Uterus (tissue), 4 donors: ENCODE results near the gene LCE1C. TPM values are rescaled to one million over a fixed set of nuclear protein-coding genes. Genes with fewer than 3 reads are reported as not detected.

ENCODE experiments used
- DNase-seq, 2 donors: peaks; one replicate each; pipeline ENCODE4 v3.0.0-alpha.2; 2019 to 2020
- H3K27ac ChIP-seq, 2 donors: fragments of 200-600 bp; sonication (generic); 1 replicate in 1 of 2; 2 replicates in 1 of 2; pipeline ENCODE4 v1.5.1; 2016 to 2018
- H3K27me3 ChIP-seq, 2 donors: fragments of 200-600 bp; sonication (generic); one replicate each; pipeline ENCODE4 v1.5.1; 2018 to 2019; ENCODE audit warnings: control low read depth in 1 of 2
- H3K36me3 ChIP-seq, 2 donors: fragments of 200-600 bp; sonication (generic); one replicate each; pipeline ENCODE4 v1.5.1; 2019; ENCODE audit warnings: control low read depth in 1 of 2
- H3K4me1 ChIP-seq, 2 donors: fragments of 200-600 bp; sonication (generic); one replicate each; pipeline ENCODE4 v1.5.1; 2018 to 2019; ENCODE audit warnings: control low read depth in 1 of 2
- H3K4me3 ChIP-seq, 2 donors: fragments of 200-600 bp; sonication (generic); 1 replicate in 1 of 2; 2 replicates in 1 of 2; pipeline ENCODE4 v1.5.1; 2018 to 2019; ENCODE audit warnings: mild to moderate bottlenecking in 1 of 2
- H3K9me3 ChIP-seq, 2 donors: fragments of 200-600 bp; sonication (generic); one replicate each; pipeline ENCODE4 v1.5.1; 2019; ENCODE audit warnings: control low read depth in 1 of 2
- POLR2A ChIP-seq, 2 donors: fragments of 450-650 bp; IDR thresholded peaks; one replicate each; pipeline ENCODE4 v1.6.1; 2016; ENCODE audit warnings: antibody characterized with exemption in 2 of 2, mild to moderate bottlenecking in 1 of 2, moderate library complexity in 1 of 2
- intact Hi-C: fragments of 100-400 bp; cut with DNase I; formaldehyde crosslinking; loops from one replicate; pipeline ENCODE4 v1.15.1; 2023; ENCODE audit warnings: low total_unique reads
- total RNA-seq, 4 donors: library from RNA; depleted of rRNA in 3 of 4; stranded (reverse); fragments of >200 nt in 3 of 4; gene quantifications; one replicate each; pipeline versions ENCODE4 v1.1.0 to v1.2.4, GENCODE V29; 2014 to 2023
- TF ChIP-seq, protein P1 (sequence below), 4 experiments: fragments of 200-600 bp in 2 of 4; fragments of 450-650 bp in 2 of 4; sonication (generic) in 2 of 4; IDR thresholded peaks; one replicate each; pipeline ENCODE4 v1.5.1; 2016 to 2019; ENCODE audit warnings: antibody characterized with exemption in 4 of 4, mild to moderate bottlenecking in 2 of 4, moderate library complexity in 1 of 4
- donor health status: DM: yes; HTN: yes; CAD: no.

The LCE1C gene
- total RNA-seq, 4 donors from 2014 or later = not detected

DNA sequence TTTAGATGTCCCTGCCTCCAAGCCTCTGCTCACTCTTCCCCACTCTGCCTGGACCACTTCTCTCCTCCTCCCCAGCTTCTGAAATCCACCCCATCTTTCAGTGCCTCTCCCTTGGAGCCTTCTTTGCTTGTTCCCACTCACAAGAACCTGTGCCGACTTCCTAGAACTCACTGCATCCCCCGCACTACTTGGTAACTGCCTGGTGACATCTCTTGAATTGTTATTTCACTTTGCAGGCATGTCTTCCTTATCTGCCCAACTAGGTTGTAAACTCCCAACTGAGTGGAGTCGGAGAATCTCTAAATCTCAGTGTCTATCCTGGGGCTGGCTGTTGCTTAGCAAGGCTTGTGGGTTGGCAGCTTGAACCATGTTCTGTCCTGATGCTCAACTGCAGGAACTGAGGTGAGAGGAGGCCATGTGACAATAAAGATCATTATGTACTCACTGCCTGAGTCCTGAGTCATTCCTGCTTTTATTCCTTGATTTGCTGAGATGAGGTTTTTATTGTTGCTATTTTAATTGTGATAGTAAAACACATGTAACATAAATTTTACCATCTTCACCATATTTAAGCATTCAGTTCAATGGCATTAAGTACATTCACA, 44.7 kb downstream of the LCE1C start:
- Histone ChIP-seq H3K36me3 (no peaks in the 10 kb centered on the region), H3K4me1 (no peaks in the 10 kb centered on the region), H3K9me3 (no peaks in the 10 kb centered on the region), H3K4me3 (no peak overlapping the region), H3K27me3 (no peaks in the 10 kb centered on the region), H3K27ac (no peak overlapping the region)
- DNase-seq = no peak
- TF ChIP-seq, protein P1, sequence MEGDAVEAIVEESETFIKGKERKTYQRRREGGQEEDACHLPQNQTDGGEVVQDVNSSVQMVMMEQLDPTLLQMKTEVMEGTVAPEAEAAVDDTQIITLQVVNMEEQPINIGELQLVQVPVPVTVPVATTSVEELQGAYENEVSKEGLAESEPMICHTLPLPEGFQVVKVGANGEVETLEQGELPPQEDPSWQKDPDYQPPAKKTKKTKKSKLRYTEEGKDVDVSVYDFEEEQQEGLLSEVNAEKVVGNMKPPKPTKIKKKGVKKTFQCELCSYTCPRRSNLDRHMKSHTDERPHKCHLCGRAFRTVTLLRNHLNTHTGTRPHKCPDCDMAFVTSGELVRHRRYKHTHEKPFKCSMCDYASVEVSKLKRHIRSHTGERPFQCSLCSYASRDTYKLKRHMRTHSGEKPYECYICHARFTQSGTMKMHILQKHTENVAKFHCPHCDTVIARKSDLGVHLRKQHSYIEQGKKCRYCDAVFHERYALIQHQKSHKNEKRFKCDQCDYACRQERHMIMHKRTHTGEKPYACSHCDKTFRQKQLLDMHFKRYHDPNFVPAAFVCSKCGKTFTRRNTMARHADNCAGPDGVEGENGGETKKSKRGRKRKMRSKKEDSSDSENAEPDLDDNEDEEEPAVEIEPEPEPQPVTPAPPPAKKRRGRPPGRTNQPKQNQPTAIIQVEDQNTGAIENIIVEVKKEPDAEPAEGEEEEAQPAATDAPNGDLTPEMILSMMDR (IDR thresholded peaks at IDR 0.05) = no peak
- TF ChIP-seq POLR2A (IDR thresholded peaks at IDR 0.05) = no peak
- intact Hi-C loops = no loop called here

DNA sequence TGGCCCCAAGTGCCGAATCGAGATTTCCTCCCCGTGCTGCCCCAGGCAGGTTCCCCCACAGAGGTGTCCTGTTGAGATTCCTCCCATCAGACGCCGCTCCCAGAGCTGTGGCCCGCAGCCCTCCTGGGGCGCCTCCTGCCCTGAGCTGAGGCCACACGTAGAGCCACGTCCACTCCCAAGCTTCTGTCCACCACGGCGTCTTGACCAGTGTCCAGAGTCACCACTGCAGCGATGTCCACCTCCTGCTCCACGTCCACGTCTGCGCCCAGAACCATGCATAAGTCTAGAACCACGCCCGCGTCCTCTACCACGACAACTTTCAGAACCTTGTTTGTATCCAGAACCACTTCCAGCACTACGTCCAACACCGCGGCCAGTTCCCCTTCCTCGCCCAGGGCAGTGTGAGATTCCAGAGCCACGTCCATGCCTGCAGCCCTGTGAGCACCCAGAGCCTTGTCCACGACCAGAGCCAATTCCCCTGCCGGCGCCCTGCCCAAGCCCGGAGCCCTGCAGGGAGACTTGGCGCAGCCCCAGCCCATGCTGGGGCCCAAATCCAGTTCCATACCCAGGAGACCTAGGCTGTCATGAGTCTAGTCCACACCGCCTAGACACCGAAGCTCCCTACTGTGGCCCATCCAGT, 45.8 kb downstream of the LCE1C start:
- no peaks in the 10 kb centered on the region for H3K36me3 ChIP-seq
- TF ChIP-seq POLR2A (IDR thresholded peaks at IDR 0.05) = no peak
- TF ChIP-seq, protein P1 (IDR thresholded peaks at IDR 0.05) = no peak
- no peak overlapping the region for H3K27ac ChIP-seq
- no peak overlapping the region for H3K4me3 ChIP-seq
- no peak for DNase-seq
- H3K27me3 ChIP-seq = no peaks in the 10 kb centered on the region
- no peaks in the 10 kb centered on the region for H3K9me3 ChIP-seq
- H3K4me1 ChIP-seq = no peaks in the 10 kb centered on the region
- intact Hi-C loops = no loop called here

GRCh38 chr1:152759453-152760173, 46.8 kb downstream of the LCE1C start:
- no peak for DNase-seq
- no peak overlapping the region for H3K4me3 ChIP-seq
- H3K36me3 ChIP-seq = no peaks in the 10 kb centered on the region
- H3K4me1 ChIP-seq = no peaks in the 10 kb centered on the region
- intact Hi-C loops = no loop called here
- no peak overlapping the region for H3K27ac ChIP-seq
- TF ChIP-seq, protein P1 (IDR thresholded peaks at IDR 0.05) = no peak
- TF ChIP-seq POLR2A (IDR thresholded peaks at IDR 0.05) = no peak
- H3K27me3 ChIP-seq = no peaks in the 10 kb centered on the region
- no peaks in the 10 kb centered on the region for H3K9me3 ChIP-seq

DNA sequence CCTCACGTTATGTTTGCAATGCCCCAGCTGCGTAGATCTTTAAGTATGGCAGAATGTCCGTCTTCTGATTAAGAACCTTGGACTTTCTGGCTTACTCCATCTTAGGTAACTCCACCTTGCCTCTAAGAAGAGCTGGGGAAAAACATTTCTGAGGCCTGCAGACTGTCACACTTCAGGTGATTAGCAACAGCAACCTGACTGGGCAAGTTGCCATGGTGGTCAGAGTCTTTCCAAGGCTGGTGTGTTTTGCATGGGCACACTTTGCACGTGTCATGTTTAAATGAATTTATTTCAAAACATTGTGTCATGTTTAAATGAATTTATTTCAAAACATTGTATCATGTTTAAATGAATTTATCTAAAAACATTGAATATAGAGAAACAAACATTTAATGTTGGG, 47.8 kb downstream of the LCE1C start:
- no peaks in the 10 kb centered on the region for H3K27me3 ChIP-seq
- H3K36me3 ChIP-seq = no peaks in the 10 kb centered on the region
- no peak overlapping the region for H3K27ac ChIP-seq
- H3K4me3 ChIP-seq = no peak overlapping the region
- H3K4me1 ChIP-seq = no peaks in the 10 kb centered on the region
- no peak for DNase-seq
- no peaks in the 10 kb centered on the region for H3K9me3 ChIP-seq
- intact Hi-C loops = no loop called here
- TF ChIP-seq, protein P1 (IDR thresholded peaks at IDR 0.05) = no peak
- TF ChIP-seq POLR2A (IDR thresholded peaks at IDR 0.05) = no peak

GRCh38 chr1:152757747-152758146, 48.7 kb downstream of the LCE1C start, which contains the start of gene KPRP:
Gene KPRP (plus strand): TSS chr1:152758025. CDS start chr1:152759589, 1,564 bp downstream.
- Histone ChIP-seq H3K4me1 (no peaks in the 10 kb centered on the region), H3K27ac (no peak within 1 kb of the TSS), H3K27me3 (no peaks in the 10 kb centered on the region), H3K36me3 (no peaks in the 10 kb centered on the region), H3K9me3 (no peaks in the 10 kb centered on the region), H3K4me3 (no peak within 1 kb of the TSS)
- no peak for TF ChIP-seq POLR2A (IDR thresholded peaks at IDR 0.05)
- TF ChIP-seq, protein P1 (IDR thresholded peaks at IDR 0.05) = no peak
- DNase-seq = no peak
- intact Hi-C loops = no loop called here
